WERI-Rb-1 (cell line): Measurements from ENCODE around the gene CCDC195.

Source experiments
- DNase-seq: peaks from one replicate; pipeline ENCODE4 v3.0.0-alpha.2; 2020
- H3K27ac ChIP-seq: fragments of 250-450 bp; sonication (Bioruptor Pico); 2 replicates; pipeline ENCODE4 v1.5.1; 2020; ENCODE audit warnings: mild to moderate bottlenecking, moderate library complexity
- H3K27me3 ChIP-seq: fragments of 250-450 bp; sonication (Bioruptor Pico); 2 replicates; pipeline ENCODE4 v1.5.1; 2021; ENCODE audit warnings: mild to moderate bottlenecking, low read depth, moderate library complexity; ENCODE audit not compliant: insufficient read depth, severe bottlenecking
- H3K36me3 ChIP-seq: fragments of 250-450 bp; sonication (Bioruptor Pico); 2 replicates; pipeline ENCODE4 v1.5.1; 2020; ENCODE audit warnings: mild to moderate bottlenecking, moderate library complexity
- H3K4me3 ChIP-seq: 2 replicates; pipeline ENCODE4 v1.5.1; 2011; ENCODE audit warnings: low read depth, mild to moderate bottlenecking, control low read depth, low read length
- H3K9me3 ChIP-seq: fragments of 250-450 bp; sonication (Bioruptor Pico); 2 replicates; pipeline ENCODE4 v1.5.1; 2021; ENCODE audit warnings: mild to moderate bottlenecking, moderate library complexity; ENCODE audit not compliant: severe bottlenecking
- CTCF ChIP-seq: IDR thresholded peaks from 2 replicates; pipeline ENCODE4 v1.5.1; 2011; ENCODE audit warnings: low read depth, mild to moderate bottlenecking, control low read depth, inconsistent platforms, low read length

CCDC195 gene

GRCh38 chr2:224716201-224716600 is at the start of gene CCDC195:
CCDC195 (minus strand) TSS chr2:224716365; CDS start chr2:224716365, 0 bp downstream.
- no peak for DNase-seq
- no peak for TF ChIP-seq CTCF
- H3K9me3 ChIP-seq, result no peaks in the 10 kb centered on the region
- H3K27ac ChIP-seq, result no peak within 1 kb of the TSS
- H3K4me3 ChIP-seq, result no peak within 1 kb of the TSS
- no peaks in the 10 kb centered on the region for H3K36me3 ChIP-seq
- H3K27me3 ChIP-seq, result no peaks in the 10 kb centered on the region

GRCh38 chr2:224764565-224765236 is 48.5 kb upstream of the CCDC195 start:
- no peaks in the 10 kb centered on the region for H3K36me3 ChIP-seq
- no peaks in the 10 kb centered on the region for H3K27me3 ChIP-seq
- no peak for DNase-seq
- no peak overlapping the region for H3K4me3 ChIP-seq
- H3K27ac ChIP-seq, result no peak overlapping the region
- no peaks in the 10 kb centered on the region for H3K9me3 ChIP-seq
- no peak for TF ChIP-seq CTCF

GRCh38 chr2:224757934-224758548 is 41.9 kb upstream of the CCDC195 start:
- H3K4me3 ChIP-seq, result no peak overlapping the region
- no peak for TF ChIP-seq CTCF
- no peaks in the 10 kb centered on the region for H3K27me3 ChIP-seq
- H3K36me3 ChIP-seq, result no peaks in the 10 kb centered on the region
- DNase-seq, result no peak
- peaks cover 9% of the 10 kb centered on the region for H3K9me3 ChIP-seq
- H3K27ac ChIP-seq, result no peak overlapping the region

- DNase-seq, result no peak
- Histone ChIP-seq H3K4me3 (no peak overlapping the region), H3K36me3 (no peaks in the 10 kb centered on the region), H3K9me3 (peaks cover 9% of the 10 kb centered on the region), H3K27ac (no peak overlapping the region), H3K27me3 (no peaks in the 10 kb centered on the region)
- TF ChIP-seq CTCF, result no peak
Measured at GRCh38 chr2:224753743-224754540, 37.8 kb upstream of the CCDC195 start.

GRCh38 chr2:224751996-224752698 is 36.0 kb upstream of the CCDC195 start:
- Histone ChIP-seq H3K27ac (no peak overlapping the region), H3K36me3 (no peaks in the 10 kb centered on the region)
- DNase-seq, result no peak

More at GRCh38 chr2:224751996-224752698, 36.0 kb upstream of the CCDC195 start:
- no peak for TF ChIP-seq CTCF
- no peak overlapping the region for H3K4me3 ChIP-seq
- no peaks in the 10 kb centered on the region for H3K27me3 ChIP-seq
- no peaks in the 10 kb centered on the region for H3K9me3 ChIP-seq
